GM18498 (cell line): Measurements from ENCODE around the gene RINT1.

Experiments
- ATAC-seq: cut with Tn5 transposase; IDR thresholded peaks from one replicate; pipeline ENCODE4 v1.9.1; 2021; ENCODE audit warnings: mild to moderate bottlenecking, moderate library complexity; ENCODE audit not compliant: unreplicated experiment

The RINT1 gene

GRCh38 chr7:105530546-105530945 is 1.5 kb upstream of the RINT1 start:
- no peak for ATAC-seq

- no peak for ATAC-seq
Observed at GRCh38 chr7:105532709-105533460, 884 bp downstream of the RINT1 start.

GRCh38 chr7:105538339-105538738 is 6.3 kb downstream of the RINT1 start:
- no peak for ATAC-seq

- no peak for ATAC-seq
Observed at GRCh38 chr7:105559926-105560325, 27.9 kb downstream of the RINT1 start.

DNA sequence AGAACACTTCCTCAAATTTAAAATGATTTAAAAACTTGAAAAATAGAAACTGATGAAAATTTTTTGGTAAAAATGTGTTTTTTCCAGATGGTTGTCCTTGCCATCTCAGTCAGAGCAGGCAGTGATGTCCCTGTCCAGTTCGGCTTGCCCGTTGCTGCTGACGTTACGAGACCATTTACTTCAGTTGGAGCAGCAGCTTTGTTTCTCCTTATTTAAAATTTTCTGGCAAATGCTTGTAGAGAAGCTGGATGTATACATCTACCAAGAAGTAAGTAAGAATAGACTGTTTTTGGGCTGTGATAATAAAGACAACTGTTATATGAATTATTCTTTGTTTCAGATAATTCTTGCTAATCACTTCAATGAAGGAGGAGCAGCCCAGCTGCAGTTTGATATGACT is 33.2 kb downstream of the RINT1 start:
- no peak for ATAC-seq

DNA sequence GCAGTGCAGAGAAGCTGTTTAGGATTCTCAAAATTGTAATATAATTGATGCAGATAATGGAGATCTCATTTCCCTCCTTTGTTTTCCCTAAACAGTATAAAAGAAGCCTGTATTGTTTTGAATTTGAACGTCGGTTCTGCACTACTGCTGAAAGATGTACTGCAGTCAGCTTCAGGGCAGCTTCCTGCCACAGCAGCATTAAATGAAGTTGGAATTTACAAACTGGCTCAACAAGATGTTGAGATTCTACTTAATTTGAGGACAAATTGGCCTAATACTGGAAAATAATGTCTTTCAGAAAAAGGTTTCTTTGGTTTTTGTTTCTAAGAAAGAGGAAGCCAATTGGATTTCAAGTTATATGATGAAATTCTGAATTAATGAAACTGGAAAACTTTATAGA is 35.0 kb downstream of the RINT1 start:
- no peak for ATAC-seq

DNA sequence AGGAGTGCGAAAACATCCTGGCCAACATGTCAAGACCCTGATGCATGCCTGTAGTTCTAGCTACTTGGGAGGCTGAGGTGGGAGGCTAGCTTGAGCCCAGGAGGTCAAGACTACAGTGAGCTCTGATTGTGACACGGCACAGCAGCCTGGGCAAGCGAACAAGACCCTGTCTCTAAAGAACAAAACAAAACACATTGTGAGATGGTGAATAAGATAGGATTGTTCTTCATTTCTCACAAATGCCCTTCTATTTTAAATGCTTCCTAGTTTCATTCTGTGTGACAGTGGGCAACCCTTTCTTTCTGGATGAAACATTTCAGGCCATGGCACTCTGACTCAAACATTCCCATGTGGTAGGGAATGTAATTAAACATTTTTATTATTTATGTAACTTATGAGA is 35.8 kb downstream of the RINT1 start:
- no peak for ATAC-seq

DNA sequence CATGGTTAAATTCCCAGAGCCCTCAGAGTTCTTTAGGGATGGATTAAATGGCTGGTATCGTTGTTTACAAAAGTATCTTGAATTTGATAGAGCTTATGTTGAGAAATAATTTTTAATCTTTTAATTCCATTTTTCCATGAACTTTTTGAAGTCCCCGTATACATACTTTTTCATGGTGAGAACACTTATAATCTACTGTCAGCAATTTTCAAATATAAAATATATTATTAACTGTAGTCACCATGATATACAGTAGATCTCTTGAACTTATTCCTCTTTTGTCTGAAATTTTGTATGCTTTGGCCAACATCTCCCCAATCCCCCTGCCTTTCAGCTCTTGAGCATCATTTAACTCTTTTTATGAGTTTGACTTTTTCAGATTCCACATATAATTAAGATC is 39.9 kb downstream of the RINT1 start:
- no peak for ATAC-seq

- no peak for ATAC-seq
Observed at GRCh38 chr7:105577251-105577650, 45.2 kb downstream of the RINT1 start.

DNA sequence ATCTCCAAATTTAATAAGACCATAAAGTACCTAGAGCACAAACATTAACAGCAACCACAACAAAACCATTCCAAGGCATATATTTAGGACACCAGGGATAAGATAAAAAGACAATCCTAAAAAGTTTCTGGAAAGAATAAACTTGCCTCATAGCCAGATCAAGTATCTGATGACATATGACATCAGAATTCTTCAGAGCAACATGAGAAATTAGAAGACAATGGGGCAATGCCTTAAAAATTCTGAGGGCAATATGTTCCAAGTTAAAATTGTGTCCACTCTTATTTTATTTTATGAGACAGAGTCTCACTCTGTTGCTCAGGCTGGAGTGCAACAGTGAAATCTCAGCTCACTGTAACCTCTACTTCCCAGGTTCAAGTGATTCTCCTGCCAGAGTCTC is 46.5 kb downstream of the RINT1 start:
- no peak for ATAC-seq

- no peak for ATAC-seq
Observed at GRCh38 chr7:105580022-105580740, 48.2 kb downstream of the RINT1 start.

DNA sequence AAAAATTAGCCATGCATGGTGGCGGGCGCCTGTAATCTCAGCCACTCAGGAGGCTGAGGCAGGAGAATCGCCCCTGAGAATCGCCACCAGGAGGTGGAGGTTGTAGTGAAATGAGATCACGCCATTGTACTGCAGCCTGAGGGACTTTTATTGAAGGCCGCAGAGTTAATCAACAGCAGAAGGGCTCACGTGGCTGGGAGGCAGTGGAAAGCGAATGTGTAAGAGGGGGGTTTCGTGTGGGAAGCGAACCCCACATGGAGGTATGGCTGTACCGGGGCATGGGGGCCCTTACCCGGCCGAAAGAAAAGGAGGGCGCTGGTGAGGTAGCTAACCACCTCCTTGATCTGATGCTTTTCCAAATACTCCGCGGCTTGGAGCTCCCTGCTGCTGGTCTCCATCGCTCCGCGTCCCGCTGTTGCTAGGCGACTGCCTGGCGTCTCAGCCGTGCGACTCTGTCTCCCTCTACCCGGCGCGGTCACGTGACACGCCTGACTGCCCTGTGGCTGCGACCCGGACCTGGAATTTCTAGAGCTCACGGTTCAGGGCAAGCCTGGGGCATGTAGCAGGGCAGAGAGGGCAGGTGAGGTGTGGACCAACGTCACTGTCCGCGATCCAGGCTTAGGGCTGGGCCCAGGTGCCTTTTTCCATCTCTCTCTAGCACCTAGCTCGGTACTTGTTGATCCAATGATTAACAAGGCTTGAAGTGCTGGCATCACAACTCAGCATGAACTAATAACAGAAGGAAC is 49.2 kb downstream of the RINT1 start, which contains the start of gene EFCAB10:
Gene EFCAB10 (minus strand): TSS at position 428 of the 746 bp plus-strand sequence. CDS start 30 bp downstream, at position 398.
- peak; percentile 80 for ATAC-seq

- ATAC-seq = no peak
Observed at GRCh38 chr7:105583061-105583460, 51.1 kb downstream of the RINT1 start.

- ATAC-seq = no peak
Observed at GRCh38 chr7:105584165-105584564, 52.2 kb downstream of the RINT1 start.

- peak; percentile 56 for ATAC-seq
Observed at GRCh38 chr7:105585850-105586500, 54.0 kb downstream of the RINT1 start.

- ATAC-seq = no peak
Observed at GRCh38 chr7:105587909-105588635, 56.1 kb downstream of the RINT1 start.

DNA sequence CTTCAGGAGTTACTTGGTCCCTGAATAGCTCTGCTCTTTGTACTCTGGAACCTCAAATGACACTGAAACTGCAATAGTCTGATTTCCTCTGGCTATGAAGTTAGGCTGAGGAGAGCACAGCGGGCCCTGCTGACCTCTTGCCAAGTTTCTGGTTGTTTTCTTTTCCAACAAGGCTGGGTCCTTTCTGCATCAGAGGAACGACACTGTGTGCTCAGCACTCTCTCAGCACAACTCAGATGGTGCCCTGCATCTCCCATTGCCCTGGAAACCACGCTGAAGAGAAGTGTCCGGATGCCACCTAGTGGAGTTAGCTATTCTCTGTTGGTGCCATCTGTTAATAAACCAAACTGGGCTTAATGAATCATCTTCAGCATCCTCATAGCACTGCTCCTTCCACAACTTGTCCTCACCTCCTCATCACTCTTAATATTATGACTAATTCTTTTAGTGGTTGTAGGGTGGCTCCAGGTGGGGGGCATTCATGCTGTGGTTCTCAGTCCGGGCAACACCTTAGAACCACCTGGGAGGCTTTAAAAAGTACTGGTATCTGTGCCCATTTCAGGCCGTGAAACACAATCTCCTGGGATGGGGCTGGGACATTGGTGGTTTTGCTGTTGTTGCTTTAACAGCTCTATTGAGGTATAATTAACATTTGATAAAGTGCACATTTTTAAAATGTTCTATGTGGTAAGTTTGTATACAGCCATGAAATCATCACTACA is 57.5 kb downstream of the RINT1 start:
- peak; percentile 86 for ATAC-seq

DNA sequence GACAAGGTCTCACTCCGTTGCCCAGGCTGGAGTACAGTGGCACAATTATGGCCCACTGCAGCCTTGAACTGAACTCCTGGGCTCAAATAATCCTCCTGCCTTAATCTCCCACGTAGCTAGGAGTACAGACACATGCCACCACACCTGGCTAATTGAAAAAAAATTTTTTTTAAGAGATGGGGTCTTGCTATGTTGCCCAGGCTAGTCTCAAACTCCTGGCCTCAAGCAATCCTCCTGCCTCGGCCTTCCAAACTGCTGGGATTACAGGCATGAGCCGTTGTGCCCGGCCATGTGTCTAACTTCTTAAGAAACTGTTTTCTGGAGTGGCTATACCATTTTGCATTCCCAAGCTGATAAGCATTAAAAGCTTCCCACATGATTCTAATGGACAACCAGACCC is 58.8 kb downstream of the RINT1 start:
- ATAC-seq = no peak

- ATAC-seq = no peak
Observed at GRCh38 chr7:105591522-105591921, 59.5 kb downstream of the RINT1 start.

- no peak for ATAC-seq
Observed at GRCh38 chr7:105594034-105594433, 62.0 kb downstream of the RINT1 start.
